Hepatocyte (in vitro differentiated cells): ENCODE results near the gene TSSK3. TPM values are rescaled to one million over a fixed set of nuclear protein-coding genes. Genes with fewer than 3 reads are reported as not detected.

Source experiments
- DNase-seq: peaks from one replicate; pipeline ENCODE4 v3.0.0-alpha.2; 2016; ENCODE audit warnings: low spot score
- H2AFZ ChIP-seq: fragments of 200-600 bp; sonication (generic); 2 replicates; pipeline ENCODE4 v1.6.0; 2016; ENCODE audit warnings: antibody characterized with exemption, mild to moderate bottlenecking
- H3K27ac ChIP-seq: fragments of 200-600 bp; sonication (generic); 2 replicates; pipeline ENCODE4 v1.5.1; 2016; ENCODE audit warnings: mild to moderate bottlenecking
- H3K27me3 ChIP-seq: fragments of 200-600 bp; sonication (generic); 2 replicates; pipeline ENCODE4 v1.6.1; 2016
- H3K36me3 ChIP-seq: fragments of 200-600 bp; sonication (generic); replicated peaks from 2 replicates; pipeline ENCODE4 v1.5.1; 2016; ENCODE audit warnings: low read depth; ENCODE audit not compliant: insufficient read depth
- H3K4me1 ChIP-seq: fragments of 200-600 bp; sonication (generic); 2 replicates; pipeline ENCODE4 v1.5.1; 2016; ENCODE audit warnings: mild to moderate bottlenecking, moderate library complexity; ENCODE audit not compliant: insufficient read depth
- H3K4me2 ChIP-seq: fragments of 200-600 bp; sonication (generic); 2 replicates; pipeline ENCODE4 v1.6.0; 2016
- H3K4me3 ChIP-seq: fragments of 200-600 bp; sonication (generic); 2 replicates; pipeline ENCODE4 v1.5.1; 2016; ENCODE audit warnings: mild to moderate bottlenecking
- H3K79me2 ChIP-seq: fragments of 200-600 bp; sonication (generic); 2 replicates; pipeline ENCODE4 v1.6.0; 2017; ENCODE audit warnings: mild to moderate bottlenecking
- H3K9me2 ChIP-seq: fragments of 200-600 bp; sonication (generic); replicated peaks from 2 replicates; pipeline ENCODE4 v1.6.0; 2017; ENCODE audit warnings: mild to moderate bottlenecking; ENCODE audit not compliant: insufficient read depth
- H3K9me3 ChIP-seq: fragments of 200-600 bp; sonication (generic); 2 replicates; pipeline ENCODE4 v1.5.1; 2016; ENCODE audit warnings: low read depth, mild to moderate bottlenecking
- H4K20me1 ChIP-seq: fragments of 200-600 bp; sonication (generic); 2 replicates; pipeline ENCODE4 v1.6.0; 2016; ENCODE audit warnings: mild to moderate bottlenecking; ENCODE audit not compliant: insufficient read depth, poor library complexity, severe bottlenecking
- EZH2 ChIP-seq: fragments of 200-600 bp; sonication (generic); IDR thresholded peaks from 2 replicates; pipeline ENCODE4 v1.6.1; 2016; ENCODE audit warnings: antibody characterized with exemption, mild to moderate bottlenecking, borderline replicate concordance
- EZH2phosphoT487 ChIP-seq: fragments of 200-600 bp; sonication (generic); IDR thresholded peaks from one replicate; pipeline ENCODE4 v1.6.1; 2018; ENCODE audit warnings: antibody characterized with exemption, mild to moderate bottlenecking, low read depth, moderate library complexity; ENCODE audit not compliant: unreplicated experiment, severe bottlenecking
- WGBS: methylation state at CpG from one replicate; pipeline ENCODE4 v1.1.6; 2016; ENCODE audit warnings: low lambda C conversion rate; ENCODE audit errors: missing lambda C conversion rate; 5-methylcytosine and 5-hydroxymethylcytosine counted together
- polyA plus RNA-seq: library from polyadenylated mRNA; unstranded; fragments of >200 nt; fragmentation: Nextera tagmentation; extraction: Ambion mirVana; gene quantifications from 2 replicates; pipeline ENCODE4 v1.2.1, GENCODE V29; 2016
- total RNA-seq: library from RNA; depleted of rRNA; stranded (reverse); fragments of >200 nt; gene quantifications from 2 replicates; pipeline ENCODE4 v1.2.3, GENCODE V29; 2014
- TF ChIP-seq, protein P1 (sequence below): fragments of 200-600 bp; sonication (generic); IDR thresholded peaks from 2 replicates; pipeline ENCODE4 v1.5.1; 2016; ENCODE audit warnings: antibody characterized with exemption, mild to moderate bottlenecking; ENCODE audit not compliant: poor library complexity

TSSK3 gene
- total and polyA plus RNA-seq, 2 experiments from 2014 or later = 1.4 TPM

DNA sequence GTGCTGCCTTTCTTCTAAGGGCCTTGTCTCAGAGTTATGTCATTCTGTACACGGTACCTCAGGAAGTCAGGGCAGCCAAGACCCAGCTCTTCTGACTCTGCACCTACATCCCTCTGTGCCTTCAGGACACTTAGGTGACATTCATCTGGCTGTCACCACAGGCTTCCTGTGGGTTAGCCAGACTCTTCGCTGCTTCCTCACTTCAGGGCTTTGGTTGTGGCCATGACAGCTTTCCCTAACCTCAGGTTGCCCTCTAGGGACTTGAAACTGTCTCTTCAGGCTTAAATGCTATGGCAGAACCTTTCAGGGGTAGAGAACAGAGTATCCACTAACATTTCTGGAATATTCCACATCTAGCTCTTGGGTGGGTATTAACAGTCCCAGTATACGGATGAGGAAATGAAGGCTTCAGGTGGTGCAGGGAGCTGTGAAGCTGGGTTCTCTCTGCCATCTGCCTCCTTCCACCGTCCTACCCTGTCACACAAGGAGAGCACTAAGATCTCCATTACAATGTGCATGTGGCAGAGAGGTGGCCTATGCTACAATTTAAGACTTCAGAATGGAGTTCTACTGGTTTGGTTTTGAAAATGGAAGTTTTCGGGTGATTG, 9.9 kb downstream of the TSSK3 start:
- TF ChIP-seq, protein P1, sequence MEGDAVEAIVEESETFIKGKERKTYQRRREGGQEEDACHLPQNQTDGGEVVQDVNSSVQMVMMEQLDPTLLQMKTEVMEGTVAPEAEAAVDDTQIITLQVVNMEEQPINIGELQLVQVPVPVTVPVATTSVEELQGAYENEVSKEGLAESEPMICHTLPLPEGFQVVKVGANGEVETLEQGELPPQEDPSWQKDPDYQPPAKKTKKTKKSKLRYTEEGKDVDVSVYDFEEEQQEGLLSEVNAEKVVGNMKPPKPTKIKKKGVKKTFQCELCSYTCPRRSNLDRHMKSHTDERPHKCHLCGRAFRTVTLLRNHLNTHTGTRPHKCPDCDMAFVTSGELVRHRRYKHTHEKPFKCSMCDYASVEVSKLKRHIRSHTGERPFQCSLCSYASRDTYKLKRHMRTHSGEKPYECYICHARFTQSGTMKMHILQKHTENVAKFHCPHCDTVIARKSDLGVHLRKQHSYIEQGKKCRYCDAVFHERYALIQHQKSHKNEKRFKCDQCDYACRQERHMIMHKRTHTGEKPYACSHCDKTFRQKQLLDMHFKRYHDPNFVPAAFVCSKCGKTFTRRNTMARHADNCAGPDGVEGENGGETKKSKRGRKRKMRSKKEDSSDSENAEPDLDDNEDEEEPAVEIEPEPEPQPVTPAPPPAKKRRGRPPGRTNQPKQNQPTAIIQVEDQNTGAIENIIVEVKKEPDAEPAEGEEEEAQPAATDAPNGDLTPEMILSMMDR = no peak
- TF ChIP-seq EZH2phosphoT487 (no peak), EZH2 (no peak)
- no peak for DNase-seq
- H3K27me3 ChIP-seq = no peaks in the 10 kb centered on the region
- H3K36me3 ChIP-seq = no peaks in the 10 kb centered on the region
- H3K4me1 ChIP-seq = no peaks in the 10 kb centered on the region
- 90% methylated on average over 5 of the region's 5 CpGs for WGBS
- no peaks in the 10 kb centered on the region for H3K79me2 ChIP-seq
- H3K9me3 ChIP-seq = no peaks in the 10 kb centered on the region
- no peaks in the 10 kb centered on the region for H3K9me2 ChIP-seq
- H3K27ac ChIP-seq = no peak overlapping the region
- H2AFZ ChIP-seq = no peak overlapping the region
- no peaks in the 10 kb centered on the region for H4K20me1 ChIP-seq
- H3K4me3 ChIP-seq = no peak overlapping the region
- H3K4me2 ChIP-seq = no peak overlapping the region

DNA sequence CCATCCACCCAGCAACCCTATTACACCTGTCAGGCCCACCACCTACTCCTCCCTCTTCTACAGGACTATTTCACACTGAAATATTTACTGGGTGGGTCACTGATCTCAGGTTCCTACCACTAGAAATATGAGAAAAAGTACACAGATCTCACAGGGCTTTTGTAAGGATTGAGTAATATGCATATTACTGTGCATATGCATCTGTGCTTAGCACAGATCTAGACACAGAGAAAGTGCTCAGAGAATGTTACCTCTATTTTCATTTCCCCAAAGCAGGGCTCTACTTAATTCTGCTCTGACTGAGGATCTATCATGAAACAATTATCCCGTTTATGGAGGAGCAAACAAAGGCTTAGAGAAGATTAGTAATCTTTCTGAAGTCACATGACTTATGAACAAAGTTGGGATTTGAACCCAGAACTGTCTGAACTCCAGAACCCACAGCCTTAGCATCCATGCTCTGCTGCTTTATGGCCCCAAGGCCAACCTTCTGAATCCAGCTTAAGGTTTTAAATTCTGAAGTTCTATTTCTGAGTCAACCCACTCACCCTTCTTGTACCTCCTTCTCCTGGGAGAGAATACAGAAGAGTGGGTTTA, 11.8 kb downstream of the TSSK3 start:
- H3K4me1 ChIP-seq = no peaks in the 10 kb centered on the region
- H4K20me1 ChIP-seq = no peaks in the 10 kb centered on the region
- TF ChIP-seq EZH2phosphoT487 (no peak), EZH2 (no peak)
- TF ChIP-seq, protein P1 = no peak
- H3K36me3 ChIP-seq = no peaks in the 10 kb centered on the region
- no peaks in the 10 kb centered on the region for H3K9me3 ChIP-seq
- WGBS = 76% methylated on average over 1 of the region's 1 CpG
- no peak for DNase-seq
- H3K4me3 ChIP-seq = no peak overlapping the region
- no peak overlapping the region for H2AFZ ChIP-seq
- H3K9me2 ChIP-seq = no peaks in the 10 kb centered on the region
- H3K4me2 ChIP-seq = no peak overlapping the region
- no peaks in the 10 kb centered on the region for H3K27me3 ChIP-seq
- H3K79me2 ChIP-seq = no peaks in the 10 kb centered on the region
- no peak overlapping the region for H3K27ac ChIP-seq

DNA sequence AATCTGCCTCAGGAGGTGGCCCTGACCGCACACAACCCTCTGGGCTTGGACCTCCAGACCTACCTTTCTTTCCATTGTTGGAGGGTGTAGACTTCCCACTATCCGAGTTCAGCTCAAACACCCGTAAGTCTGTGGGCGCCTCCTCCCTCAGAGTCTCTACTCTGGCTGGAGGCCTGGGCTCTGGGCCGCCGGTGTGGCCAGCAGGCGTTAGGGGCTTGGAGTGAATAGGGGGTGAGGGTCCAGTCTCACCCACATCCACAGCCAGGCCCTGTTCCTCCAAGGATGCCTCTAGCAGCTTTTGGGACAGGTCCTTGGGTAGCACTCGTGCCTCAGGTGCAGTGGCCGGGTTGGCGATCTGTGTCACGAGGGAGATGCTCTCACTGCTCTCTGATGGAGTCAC, 13.9 kb downstream of the TSSK3 start:
- 98% methylated on average over 11 of the region's 11 CpGs for WGBS
- Histone ChIP-seq H4K20me1 (no peaks in the 10 kb centered on the region), H3K4me1 (no peaks in the 10 kb centered on the region), H3K27ac (no peak overlapping the region), H3K36me3 (no peaks in the 10 kb centered on the region), H2AFZ (no peak overlapping the region), H3K27me3 (no peaks in the 10 kb centered on the region), H3K79me2 (no peaks in the 10 kb centered on the region), H3K9me3 (no peaks in the 10 kb centered on the region), H3K4me3 (no peak overlapping the region), H3K9me2 (no peaks in the 10 kb centered on the region), H3K4me2 (no peak overlapping the region)
- DNase-seq = no peak
- TF ChIP-seq, protein P1 = no peak
